ENCODE measurements around the gene CPLX4.

Gene CPLX4

GRCh38 chr18:59318460-59319050, at the start of gene CPLX4:
Gene CPLX4 (minus strand): TSS chr18:59318649. CDS start chr18:59318462, 187 bp downstream.
- no peak for DNase-seq

- no peak for DNase-seq
These were observed 41.9 kb upstream of the CPLX4 start for GRCh38 chr18:59360381-59360780.

GRCh38 chr18:59359576-59359952, 41.1 kb upstream of the CPLX4 start:
- DNase-seq: no peak

GRCh38 chr18:59358712-59359575, 40.5 kb upstream of the CPLX4 start, which contains the start of gene LMAN1:
Gene LMAN1 (minus strand): TSS chr18:59359265. CDS start chr18:59359244, 21 bp downstream.
- peak; percentile 93 for DNase-seq

GRCh38 chr18:59358414-59358711, 39.9 kb upstream of the CPLX4 start:
- DNase-seq: no peak

GRCh38 chr18:59357928-59358327, 39.5 kb upstream of the CPLX4 start:
- DNase-seq: no peak

GRCh38 chr18:59354731-59355130, 36.3 kb upstream of the CPLX4 start:
- DNase-seq: no peak

GRCh38 chr18:59353079-59353680, 34.7 kb upstream of the CPLX4 start:
- no peak for DNase-seq

GRCh38 chr18:59352250-59352855, 33.9 kb upstream of the CPLX4 start:
- no peak for DNase-seq

- no peak for DNase-seq
These were observed 27.1 kb upstream of the CPLX4 start for GRCh38 chr18:59345556-59345955.

- DNase-seq: no peak
These were observed 26.5 kb upstream of the CPLX4 start for GRCh38 chr18:59344996-59345395.

- DNase-seq: no peak
These were observed 25.5 kb upstream of the CPLX4 start for GRCh38 chr18:59343926-59344325.

- DNase-seq: no peak
These were observed 22.4 kb upstream of the CPLX4 start for GRCh38 chr18:59340817-59341216.

GRCh38 chr18:59340312-59340711, 21.9 kb upstream of the CPLX4 start:
- no peak for DNase-seq

GRCh38 chr18:59332986-59333385, 14.5 kb upstream of the CPLX4 start:
- no peak for DNase-seq

- no peak for DNase-seq
These were observed 10.2 kb upstream of the CPLX4 start for GRCh38 chr18:59328683-59329082.

- no peak for DNase-seq
These were observed 7.5 kb upstream of the CPLX4 start for GRCh38 chr18:59325965-59326364.

GRCh38 chr18:59324623-59324971, 6.1 kb upstream of the CPLX4 start:
- DNase-seq: no peak

GRCh38 chr18:59323931-59324622, 5.6 kb upstream of the CPLX4 start:
- no peak for DNase-seq

- no peak for DNase-seq
These were observed 6.8 kb downstream of the CPLX4 start for GRCh38 chr18:59311631-59312030.

- no peak for DNase-seq
These were observed 9.6 kb downstream of the CPLX4 start for GRCh38 chr18:59308938-59309260.

- peak; percentile 77 for DNase-seq
These were observed 10.1 kb downstream of the CPLX4 start for GRCh38 chr18:59308248-59308937.

- no peak for DNase-seq
These were observed 11.8 kb downstream of the CPLX4 start for GRCh38 chr18:59306640-59307039.
